Esophagus squamous epithelium (tissue), 4 donors: ENCODE measurements around the gene CHCHD3.

ENCODE experiments used
- CTCF ChIP-seq, 6 experiments: fragments of 450-650 bp in 4 of 6; fragments of 200-600 bp in 2 of 6; sonication (generic) in 2 of 6; IDR thresholded peaks; one replicate each; pipeline ENCODE4 v1.5.1; 2016 to 2019; ENCODE audit warnings: antibody characterized with exemption in 6 of 6, mild to moderate bottlenecking in 4 of 6, moderate library complexity in 4 of 6
- POLR2A ChIP-seq, 4 donors: fragments of 450-650 bp; IDR thresholded peaks; one replicate each; pipeline ENCODE4 v1.6.1; 2017; ENCODE audit warnings: antibody characterized with exemption in 4 of 4, mild to moderate bottlenecking in 4 of 4, moderate library complexity in 3 of 4

GRCh38 chr7:133021196-133021595 is 60.7 kb downstream of the CHCHD3 start:
- TF ChIP-seq POLR2A (IDR thresholded peaks at IDR 0.05) (no peak), CTCF (IDR thresholded peaks at IDR 0.05) (no peak)
